ENCODE results near the gene CILP. TPM values are rescaled to one million over a fixed set of nuclear protein-coding genes. Genes with fewer than 3 reads are reported as not detected.

CILP gene
- total RNA-seq, 1 experiment from 2014 or later, result not detected

- DNase-seq (ENCODE audit: low spot score), result no peak
Observed at GRCh38 chr15:65222891-65223290, 11.6 kb upstream of the CILP start.

- DNase-seq (ENCODE audit: low spot score), result no peak
Observed at GRCh38 chr15:65221697-65222096, 10.4 kb upstream of the CILP start.

- no peak for DNase-seq (ENCODE audit: low spot score)
Observed at GRCh38 chr15:65219137-65219536, 7.9 kb upstream of the CILP start.

- no peak for DNase-seq (ENCODE audit: low spot score)
Observed at GRCh38 chr15:65217526-65218482, 6.5 kb upstream of the CILP start.

- no peak for DNase-seq (ENCODE audit: low spot score)
Observed at GRCh38 chr15:65215496-65215895, 4.2 kb upstream of the CILP start.

GRCh38 chr15:65214010-65214409 lies 2.7 kb upstream of the CILP start:
- DNase-seq (ENCODE audit: low spot score), result no peak

- no peak for DNase-seq (ENCODE audit: low spot score)
Observed at GRCh38 chr15:65213241-65213640, 2.0 kb upstream of the CILP start.

- DNase-seq (ENCODE audit: low spot score), result no peak
Observed at GRCh38 chr15:65212097-65212496, 824 bp upstream of the CILP start.

GRCh38 chr15:65211482-65211982 lies 259 bp upstream of the CILP start:
- DNase-seq (ENCODE audit: low spot score), result no peak

GRCh38 chr15:65209701-65210643 lies 1.3 kb downstream of the CILP start:
- DNase-seq (ENCODE audit: low spot score), result no peak

GRCh38 chr15:65208647-65209046 lies 2.6 kb downstream of the CILP start:
- no peak for DNase-seq (ENCODE audit: low spot score)

- no peak for DNase-seq (ENCODE audit: low spot score)
Observed at GRCh38 chr15:65207280-65207840, 3.9 kb downstream of the CILP start.

GRCh38 chr15:65206750-65207149 lies 4.5 kb downstream of the CILP start:
- DNase-seq (ENCODE audit: low spot score), result no peak

- DNase-seq (ENCODE audit: low spot score), result no peak
Observed at GRCh38 chr15:65204931-65205660, 6.2 kb downstream of the CILP start.

- no peak for DNase-seq (ENCODE audit: low spot score)
Observed at GRCh38 chr15:65204236-65204930, 6.9 kb downstream of the CILP start.

GRCh38 chr15:65201918-65202317 lies 9.4 kb downstream of the CILP start:
- no peak for DNase-seq (ENCODE audit: low spot score)

GRCh38 chr15:65198571-65198970 lies 12.7 kb downstream of the CILP start:
- DNase-seq (ENCODE audit: low spot score), result no peak

- DNase-seq (ENCODE audit: low spot score), result no peak
Observed at GRCh38 chr15:65197337-65197645, 14.0 kb downstream of the CILP start.

GRCh38 chr15:65196637-65197336 lies 14.5 kb downstream of the CILP start:
- DNase-seq (ENCODE audit: low spot score), result no peak

GRCh38 chr15:65195548-65195923 lies 15.7 kb downstream of the CILP start:
- no peak for DNase-seq (ENCODE audit: low spot score)
